ENCODE data around the gene ISOC2.
"Not testable (repeated sequence)": the region's sequence is repeated elsewhere in the genome, so short reads cannot be mapped to it uniquely, and the experiment has no call there.

Gene ISOC2

DNA sequence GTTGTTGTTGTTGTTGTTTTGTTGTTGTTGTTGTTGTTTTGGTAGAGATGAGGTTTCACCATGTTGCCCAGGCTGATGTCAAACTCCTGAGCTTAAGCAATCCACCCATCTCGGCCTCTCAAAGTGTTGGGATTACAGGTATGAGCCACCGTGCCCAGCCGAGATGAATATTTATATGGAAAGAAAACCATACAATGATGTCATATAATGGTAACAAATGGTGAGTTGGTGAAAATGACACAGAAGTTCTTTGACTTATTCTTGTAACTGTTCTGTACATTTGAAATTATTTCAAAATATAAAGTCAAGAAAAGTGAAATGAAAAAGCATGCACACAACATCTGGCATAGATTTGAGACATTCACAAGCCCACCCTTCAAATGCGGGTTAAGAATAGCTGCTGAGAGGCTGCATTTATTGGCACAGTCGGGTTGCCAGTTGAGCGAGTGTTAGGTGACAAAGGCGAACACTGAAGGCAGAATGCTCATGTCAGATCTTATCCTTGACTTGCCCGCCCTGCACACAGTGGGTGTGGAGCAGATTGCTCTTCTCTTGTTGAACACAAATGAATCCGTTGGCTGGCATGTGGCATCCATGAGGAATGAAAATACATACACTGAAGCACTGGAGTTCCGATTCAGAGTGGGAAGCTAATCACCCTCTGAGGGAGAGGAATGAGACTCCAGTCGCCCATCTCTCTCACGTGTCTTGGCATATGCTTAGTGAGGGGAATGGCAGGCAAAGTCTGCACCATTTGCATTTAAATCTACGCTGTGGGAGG lies 38.0 kb downstream of the ISOC2 start:
- Histone ChIP-seq H3K4me3 (no peak overlapping the region), H3K27ac (no peak overlapping the region), H3K9ac (ENCODE audit: insufficient read length) (no peak overlapping the region), H3K36me3 (ENCODE audit: insufficient read depth, low read length) (no peaks in the 10 kb centered on the region), H3K9me3 (ENCODE audit: low read depth, low read length) (no peaks in the 10 kb centered on the region)
- TF ChIP-seq POLR2AphosphoS5 (IDR thresholded peaks at IDR 0.05; ENCODE audit: borderline replicate concordance, low read depth, low read length), result no peak
- TF ChIP-seq FOXP2 (optimal IDR thresholded peaks at IDR 0.05; ENCODE audit: control extremely low read depth, extremely low read length, insufficient read depth), result no peak
- no peak for TF ChIP-seq EZH2 (IDR thresholded peaks at IDR 0.05)
- no peak for DNase-seq (ENCODE audit: low read depth, low spot score)

DNA sequence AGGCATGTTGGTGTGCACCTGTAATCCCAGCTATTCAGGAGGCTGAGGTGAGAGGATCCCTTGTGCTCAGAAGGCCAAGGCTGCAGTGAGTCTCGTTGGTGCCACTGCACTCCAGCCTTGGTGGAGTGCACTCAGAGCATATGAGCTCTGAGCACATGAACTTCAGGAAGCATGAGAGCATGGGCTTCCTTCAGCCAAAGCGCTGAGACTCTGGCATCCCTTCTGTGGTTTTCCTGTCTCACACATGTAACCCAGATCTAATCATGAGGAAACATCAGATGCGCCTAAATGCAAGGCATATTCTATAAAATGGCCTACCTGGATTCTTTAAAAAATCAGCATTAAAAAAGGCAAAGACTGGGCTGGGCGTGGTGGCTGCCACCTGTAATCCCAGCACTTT lies 40.2 kb downstream of the ISOC2 start:
- H3K36me3 ChIP-seq (ENCODE audit: insufficient read depth, low read length); DNase-seq (ENCODE audit: low read depth, low spot score); H3K9me3 ChIP-seq (ENCODE audit: low read depth, low read length); H3K4me3 ChIP-seq; H3K9ac ChIP-seq (ENCODE audit: insufficient read length); H3K27ac ChIP-seq: not testable (repeated sequence)

DNA sequence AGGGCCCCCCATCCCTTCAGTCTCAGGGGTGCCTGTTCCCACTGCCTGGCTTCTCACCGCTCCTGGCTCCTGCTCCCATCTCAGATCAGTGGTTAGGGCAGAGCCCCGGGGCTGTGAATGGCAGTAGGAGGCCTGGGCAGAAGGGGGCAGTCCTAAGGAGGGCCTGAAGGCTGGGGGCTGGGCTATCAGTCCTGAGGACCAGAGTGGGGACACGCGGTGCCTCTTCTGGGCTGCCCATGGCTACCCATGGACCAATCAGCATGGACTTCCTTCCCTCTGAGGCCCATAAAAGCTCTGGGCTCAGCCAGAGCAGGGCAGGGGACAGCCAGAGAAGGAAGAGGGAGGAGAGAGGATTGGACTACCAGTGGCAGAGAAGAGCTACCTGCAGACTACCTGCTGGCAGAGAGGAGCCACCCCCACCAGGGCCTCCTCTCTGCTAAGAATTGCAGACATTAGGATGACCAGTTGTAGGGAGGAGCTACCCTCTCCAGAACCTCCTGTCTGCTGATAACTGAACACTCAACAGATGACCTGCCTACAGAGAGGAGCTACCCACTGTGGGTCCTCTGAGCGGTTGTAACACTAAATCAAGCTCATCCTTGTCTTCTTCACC lies 41.7 kb downstream of the ISOC2 start:
- H3K36me3 ChIP-seq (ENCODE audit: insufficient read depth, low read length), result no peaks in the 10 kb centered on the region
- no peak overlapping the region for H3K9ac ChIP-seq (ENCODE audit: insufficient read length)
- no peak for TF ChIP-seq FOXP2 (optimal IDR thresholded peaks at IDR 0.05; ENCODE audit: control extremely low read depth, extremely low read length, insufficient read depth)
- no peak for TF ChIP-seq POLR2AphosphoS5 (IDR thresholded peaks at IDR 0.05; ENCODE audit: borderline replicate concordance, low read depth, low read length)
- TF ChIP-seq EZH2 (IDR thresholded peaks at IDR 0.05), result no peak
- DNase-seq (ENCODE audit: low read depth, low spot score), result no peak
- H3K9me3 ChIP-seq (ENCODE audit: low read depth, low read length), result no peaks in the 10 kb centered on the region
- H3K27ac ChIP-seq, result no peak overlapping the region
- H3K4me3 ChIP-seq, result no peak overlapping the region

DNA sequence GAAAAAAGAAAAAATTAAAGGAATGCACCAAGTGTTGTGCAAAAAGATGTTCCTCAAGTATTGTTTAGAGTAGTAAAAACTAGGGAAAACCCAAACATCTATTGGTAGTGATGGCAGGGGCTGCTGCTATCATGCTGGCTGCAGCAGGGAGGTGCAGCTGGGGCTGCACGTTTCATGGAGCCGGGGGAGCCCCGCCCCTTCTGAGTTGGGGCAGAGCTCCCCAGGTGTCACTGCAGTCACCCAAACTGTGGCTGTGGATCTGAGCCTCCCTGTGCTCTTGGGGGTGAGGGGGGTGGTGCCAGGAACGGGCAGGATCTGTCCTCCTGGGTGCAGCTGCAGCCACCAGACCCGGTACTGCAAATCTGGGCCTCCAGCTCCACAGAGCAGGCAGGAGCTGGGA lies 42.3 kb downstream of the ISOC2 start:
- H3K4me3 ChIP-seq, result no peak overlapping the region
- no peak overlapping the region for H3K27ac ChIP-seq

DNA sequence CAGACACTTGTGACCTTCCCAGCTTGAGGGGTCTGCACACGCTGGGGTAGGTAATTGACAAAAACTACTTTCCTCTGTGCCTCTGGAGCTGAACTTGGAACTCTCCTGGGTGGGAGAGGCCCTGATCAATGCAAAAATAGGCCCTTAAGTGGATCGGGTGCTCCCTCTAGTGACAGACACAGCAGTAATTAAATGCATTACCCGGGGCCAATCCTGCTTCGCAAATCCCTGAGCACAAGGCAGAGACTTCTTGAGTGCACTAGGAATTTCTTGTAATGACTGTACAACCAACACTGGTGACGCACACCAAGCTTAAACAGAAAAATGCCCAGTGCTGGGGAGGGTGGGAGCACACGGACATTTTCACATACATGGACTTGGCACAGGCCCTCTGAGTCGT lies 43.3 kb downstream of the ISOC2 start:
- Histone ChIP-seq H3K27ac (no peak overlapping the region), H3K9me3 (ENCODE audit: low read depth, low read length) (no peaks in the 10 kb centered on the region), H3K4me3 (no peak overlapping the region), H3K36me3 (ENCODE audit: insufficient read depth, low read length) (no peaks in the 10 kb centered on the region), H3K9ac (ENCODE audit: insufficient read length) (no peak overlapping the region)
- no peak for TF ChIP-seq POLR2AphosphoS5 (IDR thresholded peaks at IDR 0.05; ENCODE audit: borderline replicate concordance, low read depth, low read length)
- TF ChIP-seq EZH2 (IDR thresholded peaks at IDR 0.05), result no peak
- TF ChIP-seq FOXP2 (optimal IDR thresholded peaks at IDR 0.05; ENCODE audit: control extremely low read depth, extremely low read length, insufficient read depth), result no peak
- DNase-seq (ENCODE audit: low read depth, low spot score), result peak; percentile 73

More for the DNA sequence above, 42.3 kb downstream of the ISOC2 start:
- H3K36me3 ChIP-seq (ENCODE audit: insufficient read depth, low read length), result no peaks in the 10 kb centered on the region
- TF ChIP-seq POLR2AphosphoS5 (IDR thresholded peaks at IDR 0.05; ENCODE audit: borderline replicate concordance, low read depth, low read length) (no peak), EZH2 (IDR thresholded peaks at IDR 0.05) (no peak), FOXP2 (optimal IDR thresholded peaks at IDR 0.05; ENCODE audit: control extremely low read depth, extremely low read length, insufficient read depth) (no peak)
- DNase-seq (ENCODE audit: low read depth, low spot score), result no peak
- H3K9ac ChIP-seq (ENCODE audit: insufficient read length), result no peak overlapping the region
- no peaks in the 10 kb centered on the region for H3K9me3 ChIP-seq (ENCODE audit: low read depth, low read length)

DNA sequence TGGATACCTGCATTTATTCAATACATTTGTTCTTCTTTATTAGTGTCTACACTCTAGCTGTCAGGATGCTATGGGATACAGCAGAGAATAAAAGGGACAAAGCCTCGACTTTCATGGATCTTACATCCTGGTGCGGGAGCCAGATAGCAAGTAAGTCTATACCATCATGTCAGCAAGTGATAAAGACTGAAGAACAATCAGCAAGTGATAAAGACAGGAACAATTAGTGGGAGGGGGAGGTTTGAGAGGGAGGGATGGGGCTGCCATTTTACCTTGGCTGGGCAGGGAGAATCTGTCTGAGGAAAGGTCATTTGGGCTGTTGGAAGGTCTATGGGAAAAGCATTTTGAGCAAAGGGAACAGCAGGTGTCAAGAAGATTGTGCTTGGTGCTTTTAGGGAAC lies 51.3 kb downstream of the ISOC2 start:
- no peak for TF ChIP-seq POLR2AphosphoS5 (IDR thresholded peaks at IDR 0.05; ENCODE audit: borderline replicate concordance, low read depth, low read length)
- TF ChIP-seq FOXP2 (optimal IDR thresholded peaks at IDR 0.05; ENCODE audit: control extremely low read depth, extremely low read length, insufficient read depth), result no peak
- TF ChIP-seq EZH2 (IDR thresholded peaks at IDR 0.05), result no peak
- no peak overlapping the region for H3K9ac ChIP-seq (ENCODE audit: insufficient read length)
- H3K27ac ChIP-seq, result no peak overlapping the region
- H3K9me3 ChIP-seq (ENCODE audit: low read depth, low read length), result no peaks in the 10 kb centered on the region
- H3K4me3 ChIP-seq, result no peak overlapping the region
- peaks cover 16% of the 10 kb centered on the region for H3K36me3 ChIP-seq (ENCODE audit: insufficient read depth, low read length)
- no peak for DNase-seq (ENCODE audit: low read depth, low spot score)

DNA sequence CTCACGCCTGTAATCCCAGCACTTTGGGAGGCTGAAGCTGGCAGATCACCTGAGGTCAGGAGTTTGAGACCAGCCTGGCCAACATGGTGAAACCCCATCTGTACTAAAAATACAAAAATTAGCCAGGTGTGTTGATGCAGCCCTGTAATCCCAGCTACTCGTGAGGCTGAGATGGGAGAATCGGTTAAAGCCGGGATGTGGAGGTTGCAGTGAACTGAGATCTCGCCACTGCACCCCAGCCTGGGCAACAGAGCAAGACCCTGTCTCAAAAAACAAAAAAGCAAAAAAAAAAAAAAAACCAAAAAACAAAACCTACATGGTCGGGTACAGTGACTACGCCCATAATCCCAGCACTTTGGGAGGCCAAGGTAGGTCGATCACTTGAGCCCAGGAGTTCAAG lies 52.3 kb downstream of the ISOC2 start:
- DNase-seq (ENCODE audit: low read depth, low spot score); H3K9ac ChIP-seq (ENCODE audit: insufficient read length); H3K9me3 ChIP-seq (ENCODE audit: low read depth, low read length); H3K4me3 ChIP-seq: not testable (repeated sequence)
- H3K36me3 ChIP-seq (ENCODE audit: insufficient read depth, low read length), result peaks cover 23% of the 10 kb centered on the region
- peak overlapping the region; percentile 100; the same call in 1 of the 2 replicates for H3K27ac ChIP-seq

DNA sequence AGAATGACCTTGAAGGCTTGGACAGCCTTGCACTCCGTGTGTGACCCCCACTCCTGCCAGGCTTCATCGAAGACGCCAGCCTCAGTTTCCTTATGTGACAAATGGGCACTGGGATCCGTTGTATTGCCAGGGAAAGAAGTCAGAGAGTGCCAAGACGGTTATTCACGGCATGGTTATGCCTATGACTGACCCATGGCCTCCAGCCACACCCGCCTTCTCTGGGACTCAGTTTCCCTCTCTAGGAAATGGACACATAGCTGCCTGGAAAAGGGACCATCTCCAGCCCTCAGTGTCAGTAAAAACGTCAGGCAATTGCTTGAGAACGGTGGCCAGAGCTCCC lies 52.9 kb downstream of the ISOC2 start:
- Histone ChIP-seq H3K9me3 (ENCODE audit: low read depth, low read length) (no peaks in the 10 kb centered on the region), H3K9ac (ENCODE audit: insufficient read length) (peak overlapping the region; percentile 72), H3K27ac (peak overlapping the region; percentile 100), H3K36me3 (ENCODE audit: insufficient read depth, low read length) (peaks cover 29% of the 10 kb centered on the region), H3K4me3 (peak overlapping the region; percentile 55)
- no peak for TF ChIP-seq FOXP2 (optimal IDR thresholded peaks at IDR 0.05; ENCODE audit: control extremely low read depth, extremely low read length, insufficient read depth)
- TF ChIP-seq POLR2AphosphoS5 (IDR thresholded peaks at IDR 0.05; ENCODE audit: borderline replicate concordance, low read depth, low read length), result no peak
- TF ChIP-seq EZH2 (IDR thresholded peaks at IDR 0.05), result no peak
- no peak for DNase-seq (ENCODE audit: low read depth, low spot score)

All from SK-N-MC (cell line).